Suprapubic skin (tissue), 4 donors: Measurements from ENCODE around the gene STX2.

ENCODE experiments used
- CTCF ChIP-seq, 2 donors: fragments of 200-600 bp in 1 of 2; fragments of 450-650 bp in 1 of 2; sonication (generic) in 1 of 2; IDR thresholded peaks; one replicate each; pipeline ENCODE4 v1.5.1; 2016 to 2019; ENCODE audit warnings: antibody characterized with exemption in 2 of 2, mild to moderate bottlenecking in 1 of 2, moderate library complexity in 1 of 2
- POLR2A ChIP-seq, 2 donors: fragments of 450-650 bp; IDR thresholded peaks; one replicate each; pipeline ENCODE4 v1.6.1; 2017; ENCODE audit warnings: antibody characterized with exemption in 2 of 2, mild to moderate bottlenecking in 2 of 2, moderate library complexity in 2 of 2
- POLR2AphosphoS5 ChIP-seq, 3 donors: sonication (generic); formaldehyde crosslinking; IDR thresholded peaks; one replicate each; pipeline ENCODE4 v1.6.1; 2017; ENCODE audit warnings: antibody characterized with exemption in 3 of 3

- TF ChIP-seq CTCF (IDR thresholded peaks at IDR 0.05), result no peak
- no peak for TF ChIP-seq POLR2A (IDR thresholded peaks at IDR 0.05)
- no peak for TF ChIP-seq POLR2AphosphoS5 (IDR thresholded peaks at IDR 0.05)
These were observed 29.4 kb upstream of the STX2 start for GRCh38 chr12:130868412-130868811.
